Iris pigment epithelial cell (primary cell): ENCODE measurements around the gene PRDX5.

Source experiments
- DNase-seq: peaks from one replicate; pipeline ENCODE4 v3.0.0-alpha.2; 2011; ENCODE audit warnings: low read depth

The PRDX5 gene

DNA sequence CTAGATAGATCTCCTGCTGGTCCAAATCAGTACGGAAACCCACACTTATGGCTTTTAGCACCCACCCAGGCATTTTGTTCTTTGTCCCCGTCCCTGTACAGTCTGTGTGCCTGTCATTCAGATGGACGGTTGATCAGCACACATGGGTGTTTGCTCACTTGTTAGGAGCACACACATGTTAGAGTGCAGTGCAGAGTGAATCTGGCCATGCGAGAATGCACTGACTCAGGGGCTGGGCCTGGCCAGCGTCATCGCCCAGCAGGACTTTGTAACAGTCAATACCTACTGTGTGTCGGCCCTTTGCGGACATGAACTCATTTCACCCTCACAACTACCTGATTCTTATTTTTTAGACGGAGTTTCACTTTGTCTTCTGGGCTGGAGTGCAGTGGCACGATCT lies 44.4 kb downstream of the PRDX5 start:
- DNase-seq, result no peak

- no peak for DNase-seq
Observed at GRCh38 chr11:64364435-64364834, 46.5 kb downstream of the PRDX5 start.

- no peak for DNase-seq
Observed at GRCh38 chr11:64364911-64365310, 47.0 kb downstream of the PRDX5 start.

DNA sequence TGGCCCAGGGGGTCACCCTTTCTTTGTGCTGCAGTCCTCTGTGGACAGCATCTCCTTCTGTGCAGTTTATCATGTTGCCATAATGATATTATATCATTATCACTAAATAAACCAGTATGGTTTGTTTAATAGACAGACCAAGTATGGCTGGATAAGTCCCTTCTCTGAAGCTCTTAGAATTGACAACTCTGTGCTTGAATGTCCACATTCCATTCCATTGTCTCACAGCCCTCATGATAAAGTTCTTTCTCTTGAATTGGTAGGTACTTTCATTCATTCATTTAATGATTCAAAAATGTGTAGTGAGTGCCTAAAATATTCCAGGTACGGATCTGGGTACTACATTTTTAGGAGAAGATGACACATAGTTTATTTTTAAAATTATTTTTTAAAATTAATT lies 48.8 kb downstream of the PRDX5 start:
- peak; percentile 50 for DNase-seq

GRCh38 chr11:64367931-64368672 lies 50.2 kb downstream of the PRDX5 start:
- DNase-seq, result no peak

GRCh38 chr11:64368673-64369074 lies 50.8 kb downstream of the PRDX5 start:
- DNase-seq, result no peak

DNA sequence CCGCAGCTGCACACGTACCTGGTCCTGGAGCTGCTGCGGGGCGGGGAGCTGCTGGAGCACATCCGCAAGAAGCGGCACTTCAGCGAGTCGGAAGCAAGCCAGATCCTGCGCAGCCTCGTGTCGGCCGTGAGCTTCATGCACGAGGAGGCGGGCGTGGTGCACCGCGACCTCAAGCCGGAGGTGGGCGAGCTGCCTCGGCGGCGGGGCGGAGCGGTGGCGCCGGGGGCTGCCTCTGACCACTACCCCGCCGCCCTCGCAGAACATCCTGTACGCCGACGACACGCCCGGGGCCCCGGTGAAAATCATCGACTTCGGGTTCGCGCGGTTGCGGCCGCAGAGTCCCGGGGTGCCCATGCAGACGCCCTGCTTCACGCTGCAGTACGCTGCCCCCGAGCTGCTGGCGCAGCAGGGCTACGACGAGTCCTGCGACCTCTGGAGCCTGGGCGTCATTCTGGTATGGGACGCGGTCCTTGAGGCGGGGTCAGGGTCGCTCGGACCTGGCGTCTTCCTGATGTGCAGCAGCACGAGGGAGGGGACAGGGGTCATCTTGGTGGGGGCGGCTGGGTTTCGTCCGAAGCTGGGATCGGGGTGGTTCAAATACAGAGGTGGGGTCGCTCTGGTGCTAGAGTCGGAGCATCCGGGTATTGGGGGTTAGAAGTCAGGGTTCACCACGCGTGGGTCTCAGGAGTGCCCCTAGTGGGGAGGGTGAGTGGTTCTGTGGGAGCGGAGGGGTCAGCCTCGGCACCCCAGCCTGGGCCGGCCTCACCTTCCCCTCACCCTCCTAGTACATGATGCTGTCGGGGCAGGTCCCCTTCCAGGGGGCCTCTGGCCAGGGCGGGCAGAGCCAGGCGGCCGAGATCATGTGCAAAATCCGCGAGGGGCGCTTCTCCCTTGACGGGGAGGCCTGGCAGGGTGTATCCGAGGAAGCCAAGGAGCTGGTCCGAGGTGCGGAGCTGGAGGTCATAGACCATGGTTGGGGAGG lies 51.8 kb downstream of the PRDX5 start:
- DNase-seq, result no peak

DNA sequence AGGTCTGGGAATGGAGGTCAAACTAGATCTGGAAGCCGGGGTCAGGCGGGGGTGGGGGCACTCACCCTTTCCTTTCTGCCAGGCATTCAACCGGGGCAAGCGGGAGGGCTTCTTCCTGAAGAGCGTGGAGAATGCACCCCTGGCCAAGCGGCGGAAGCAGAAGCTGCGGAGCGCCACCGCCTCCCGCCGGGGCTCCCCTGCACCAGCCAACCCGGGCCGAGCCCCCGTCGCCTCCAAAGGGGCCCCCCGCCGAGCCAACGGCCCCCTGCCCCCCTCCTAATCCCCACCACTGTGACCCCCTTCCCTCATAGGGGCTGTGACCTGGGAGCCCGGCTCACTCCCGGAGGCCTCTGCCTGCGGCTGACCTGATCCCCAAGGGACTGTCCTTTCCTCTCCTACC lies 53.3 kb downstream of the PRDX5 start:
- no peak for DNase-seq
